LNCAP (cell line): ENCODE data around the gene NPEPPS.

Experiments used
- CTCF ChIP-seq: fragments of 450-650 bp; IDR thresholded peaks from 2 replicates; pipeline ENCODE4 v1.5.1; 2017; ENCODE audit warnings: mild to moderate bottlenecking

NPEPPS gene

GRCh38 chr17:47624727-47625068 is 93.8 kb downstream of the NPEPPS start:
- TF ChIP-seq CTCF = no peak

GRCh38 chr17:47628014-47628566 is 97.2 kb downstream of the NPEPPS start:
- no peak for TF ChIP-seq CTCF

GRCh38 chr17:47629826-47630225 is 98.9 kb downstream of the NPEPPS start:
- TF ChIP-seq CTCF = no peak

- no peak for TF ChIP-seq CTCF
These were observed 99.7 kb downstream of the NPEPPS start for GRCh38 chr17:47630614-47631013.

- no peak for TF ChIP-seq CTCF
These were observed 102.1 kb downstream of the NPEPPS start for GRCh38 chr17:47632991-47633390.

- TF ChIP-seq CTCF = no peak
These were observed 103.1 kb downstream of the NPEPPS start for GRCh38 chr17:47633996-47634395.

GRCh38 chr17:47634870-47635269 is 104.0 kb downstream of the NPEPPS start:
- TF ChIP-seq CTCF = no peak

GRCh38 chr17:47635734-47636133 is 104.8 kb downstream of the NPEPPS start:
- TF ChIP-seq CTCF = no peak
